Mucosa of stomach (tissue), 1 donor: ENCODE data around the gene RND3.

ENCODE experiments used
- H3K27me3 ChIP-seq: one replicate; pipeline ENCODE4 v1.7.0; 2013; ENCODE audit warnings: mild to moderate bottlenecking, low read length; ENCODE audit not compliant: control insufficient read depth, insufficient read depth
- H3K36me3 ChIP-seq: one replicate; pipeline ENCODE4 v1.7.0; 2013; ENCODE audit warnings: low read length; ENCODE audit not compliant: control insufficient read depth, insufficient read depth
- H3K4me1 ChIP-seq: one replicate; pipeline ENCODE4 v1.7.0; 2013; ENCODE audit warnings: mild to moderate bottlenecking, low read length; ENCODE audit not compliant: control insufficient read depth, insufficient read depth
- H3K4me3 ChIP-seq: one replicate; pipeline ENCODE4 v1.7.0; 2013; ENCODE audit warnings: low read length
- H3K9ac ChIP-seq: one replicate; pipeline ENCODE4 v1.7.0; 2013; ENCODE audit warnings: mild to moderate bottlenecking, low read length, moderate library complexity
- H3K9me3 ChIP-seq: one replicate; pipeline ENCODE4 v1.7.0; 2013; ENCODE audit warnings: mild to moderate bottlenecking, low read length, moderate library complexity; ENCODE audit not compliant: control insufficient read depth
- donor health status: Pancreatic carcinoma.

The RND3 gene

DNA sequence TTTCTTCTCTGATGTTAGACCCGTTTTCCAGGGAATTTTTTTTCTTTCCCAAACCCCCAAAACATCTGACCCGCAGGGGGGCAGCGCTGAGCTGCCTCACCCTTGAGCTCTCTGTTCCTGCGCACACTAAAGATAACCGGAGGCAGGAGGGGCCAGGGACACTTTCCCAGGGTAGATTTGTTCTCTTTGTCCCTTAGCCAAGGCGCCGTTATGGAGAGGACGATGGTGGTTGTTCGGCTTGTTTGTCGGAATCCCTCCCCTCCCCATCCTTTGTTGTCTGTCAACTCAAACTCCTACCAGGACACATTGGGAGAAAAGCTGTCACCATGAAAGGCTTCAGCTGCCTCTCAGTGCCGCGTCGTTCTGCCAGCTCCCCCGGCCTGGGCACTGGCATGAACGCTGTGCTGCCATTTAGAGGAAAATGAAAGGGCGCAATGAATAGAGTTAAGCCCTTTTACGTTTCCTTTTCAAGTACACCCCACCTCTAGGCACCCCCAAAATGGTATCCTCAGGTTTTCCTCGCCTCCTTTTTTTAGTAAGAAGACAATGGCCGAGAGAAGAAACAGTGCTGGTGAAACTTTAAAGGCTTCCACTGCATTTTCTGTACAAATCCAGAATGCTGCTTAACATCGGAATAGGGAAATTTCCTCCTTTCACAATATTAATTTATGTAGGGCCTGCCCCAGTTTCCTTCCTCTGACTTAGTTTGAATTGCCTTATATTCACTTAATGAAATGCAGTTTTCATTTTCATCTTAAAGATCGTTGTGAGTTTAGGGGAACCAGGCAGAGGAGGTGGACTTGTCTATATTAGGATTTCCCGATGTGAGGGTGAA, 62.1 kb downstream of the RND3 start:
- H3K9ac ChIP-seq: no peak overlapping the region
- H3K27me3 ChIP-seq: no peaks in the 10 kb centered on the region
- H3K36me3 ChIP-seq: no peaks in the 10 kb centered on the region
- H3K9me3 ChIP-seq: no peaks in the 10 kb centered on the region
- H3K4me1 ChIP-seq: no peaks in the 10 kb centered on the region
- H3K4me3 ChIP-seq: no peak overlapping the region

DNA sequence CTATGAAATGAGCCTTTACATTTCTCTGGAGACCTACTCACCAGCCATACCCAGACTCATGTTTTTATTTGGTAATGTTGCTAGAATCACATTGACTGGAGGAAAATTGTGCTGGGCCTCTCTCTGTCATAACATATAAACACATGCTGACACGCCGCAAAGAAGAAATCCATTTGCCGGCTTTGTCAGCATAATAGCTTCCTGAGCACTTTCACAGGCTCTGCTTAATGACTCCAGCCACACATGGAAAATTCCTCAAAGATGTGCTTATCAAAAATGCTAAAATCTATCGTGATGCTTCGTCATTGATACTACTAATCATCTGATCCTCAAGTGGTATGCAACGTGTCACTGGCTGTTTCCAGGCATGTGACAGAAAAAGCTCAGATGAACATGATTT, 63.1 kb downstream of the RND3 start:
- Histone ChIP-seq H3K4me1 (no peaks in the 10 kb centered on the region), H3K9me3 (no peaks in the 10 kb centered on the region), H3K9ac (no peak overlapping the region)

DNA sequence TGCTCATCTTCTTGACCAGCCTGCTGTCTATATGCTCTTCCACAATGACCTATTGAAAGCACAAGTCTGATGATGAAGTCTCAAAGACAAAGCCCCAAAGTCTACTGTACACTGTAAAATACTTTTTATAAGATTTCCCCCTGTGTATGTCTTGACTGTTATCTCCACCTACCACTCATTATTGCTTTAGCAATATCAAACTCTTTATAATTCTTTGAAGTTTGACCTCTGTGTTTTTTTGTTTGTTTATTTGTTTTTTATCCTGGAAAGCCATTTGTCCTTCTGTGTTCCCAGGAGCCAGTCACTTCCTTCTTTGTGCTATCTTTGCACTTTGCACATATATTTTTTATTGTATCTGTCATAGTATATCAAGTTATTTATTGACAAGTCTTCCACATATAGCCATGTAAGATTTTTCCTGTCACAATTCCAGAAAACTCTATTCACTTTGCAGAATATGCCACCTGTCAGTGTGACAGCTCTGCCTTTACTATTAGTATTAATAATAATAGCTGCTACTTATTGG, 66.3 kb downstream of the RND3 start:
- Histone ChIP-seq H3K36me3 (no peaks in the 10 kb centered on the region), H3K9ac (no peak overlapping the region), H3K4me1 (no peaks in the 10 kb centered on the region), H3K27me3 (no peaks in the 10 kb centered on the region), H3K4me3 (no peak overlapping the region), H3K9me3 (no peaks in the 10 kb centered on the region)

More for the DNA sequence above, 63.1 kb downstream of the RND3 start:
- Histone ChIP-seq H3K36me3 (no peaks in the 10 kb centered on the region), H3K27me3 (no peaks in the 10 kb centered on the region), H3K4me3 (no peak overlapping the region)

DNA sequence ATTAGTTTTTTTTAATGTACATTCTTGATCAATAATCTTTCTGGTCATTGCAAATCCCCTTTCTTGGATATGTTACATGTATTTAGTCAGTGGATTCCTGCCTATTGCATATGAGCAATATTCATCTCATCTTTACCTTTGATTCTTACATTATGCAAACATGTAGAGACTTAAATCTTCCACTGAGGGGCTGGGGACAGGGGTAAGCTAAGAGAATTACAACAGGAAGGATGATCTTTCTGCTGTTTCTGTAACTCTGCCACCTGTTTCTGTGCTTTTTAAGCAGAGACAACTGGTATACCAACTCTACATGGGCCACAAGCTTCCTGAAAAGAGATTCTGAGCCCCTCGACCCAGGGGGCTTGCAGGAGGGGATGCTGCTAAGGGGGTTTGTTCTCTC, 68.6 kb downstream of the RND3 start:
- Histone ChIP-seq H3K9ac (no peak overlapping the region), H3K9me3 (no peaks in the 10 kb centered on the region), H3K4me1 (no peaks in the 10 kb centered on the region), H3K4me3 (no peak overlapping the region), H3K36me3 (no peaks in the 10 kb centered on the region), H3K27me3 (no peaks in the 10 kb centered on the region)
